ENCODE data around the gene FBXO24. TPM values are rescaled to one million over a fixed set of nuclear protein-coding genes. Genes with fewer than 3 reads are reported as not detected.

FBXO24 gene
- total RNA-seq, 1 donor from 2014 or later, result 1.2 TPM

DNA sequence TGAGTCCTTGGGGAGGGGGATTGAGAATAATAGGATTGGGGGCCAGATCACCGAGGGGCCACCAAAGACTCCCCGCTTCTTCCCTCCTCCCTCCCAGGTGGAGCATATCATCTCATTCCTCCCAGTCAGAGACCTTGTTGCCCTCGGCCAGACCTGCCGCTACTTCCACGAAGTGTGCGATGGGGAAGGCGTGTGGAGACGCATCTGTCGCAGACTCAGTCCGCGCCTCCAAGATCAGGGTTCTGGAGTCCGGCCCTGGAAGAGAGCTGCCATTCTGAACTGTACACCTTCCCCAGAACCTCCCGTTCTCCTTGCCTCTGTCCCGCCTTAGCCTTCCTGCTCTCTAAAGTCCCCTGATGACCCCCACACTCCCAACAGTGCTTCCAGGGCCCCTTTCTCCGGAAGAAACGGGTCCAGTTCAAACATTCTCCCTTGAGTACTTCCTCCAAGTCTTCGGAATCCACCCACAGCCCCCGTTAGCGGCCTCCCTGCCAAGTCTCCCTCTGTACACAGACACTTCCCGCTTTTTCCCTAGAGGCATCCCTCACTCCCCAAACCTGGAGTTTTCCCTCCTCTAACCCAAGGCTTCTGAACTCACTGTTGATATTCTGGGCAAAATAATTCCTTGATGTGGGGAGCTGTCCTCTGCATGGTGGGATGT lies 4.1 kb downstream of the FBXO24 start:
- DNase-seq, result peak; percentile 60

DNA sequence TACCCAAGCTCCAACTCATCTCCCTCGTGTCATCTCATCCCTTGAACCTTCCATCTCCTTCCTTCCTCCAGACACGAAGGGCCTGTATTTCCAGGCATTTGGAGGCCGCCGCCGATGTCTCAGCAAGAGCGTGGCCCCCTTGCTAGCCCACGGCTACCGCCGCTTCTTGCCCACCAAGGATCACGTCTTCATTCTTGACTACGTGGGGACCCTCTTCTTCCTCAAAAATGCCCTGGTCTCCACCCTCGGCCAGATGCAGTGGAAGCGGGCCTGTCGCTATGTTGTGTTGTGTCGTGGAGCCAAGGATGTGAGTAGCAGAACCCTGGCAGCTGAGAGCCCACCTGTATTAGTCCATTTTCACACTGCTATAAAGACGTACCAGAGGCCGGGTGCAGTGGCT lies 5.5 kb downstream of the FBXO24 start:
- no peak for DNase-seq

DNA sequence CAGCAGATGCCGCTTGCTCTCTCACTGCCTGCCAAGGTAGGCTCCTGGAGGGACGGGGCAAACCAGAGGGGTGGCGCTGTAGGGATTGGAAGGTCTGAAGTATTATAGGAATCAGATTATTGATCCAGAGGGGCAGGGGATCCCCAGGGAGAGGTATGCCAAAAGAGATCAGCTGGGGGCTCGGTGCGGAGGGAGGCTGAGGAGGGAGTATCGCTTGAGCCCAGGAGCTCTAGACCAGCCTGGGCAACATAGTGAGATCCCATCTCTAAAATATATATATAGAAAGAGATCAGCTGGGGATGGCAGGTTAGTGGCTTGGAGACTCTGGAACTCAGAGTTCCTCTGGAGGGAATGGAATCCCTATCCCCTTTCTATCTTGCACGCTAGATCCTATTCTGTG lies 9.1 kb downstream of the FBXO24 start:
- DNase-seq, result no peak

DNA sequence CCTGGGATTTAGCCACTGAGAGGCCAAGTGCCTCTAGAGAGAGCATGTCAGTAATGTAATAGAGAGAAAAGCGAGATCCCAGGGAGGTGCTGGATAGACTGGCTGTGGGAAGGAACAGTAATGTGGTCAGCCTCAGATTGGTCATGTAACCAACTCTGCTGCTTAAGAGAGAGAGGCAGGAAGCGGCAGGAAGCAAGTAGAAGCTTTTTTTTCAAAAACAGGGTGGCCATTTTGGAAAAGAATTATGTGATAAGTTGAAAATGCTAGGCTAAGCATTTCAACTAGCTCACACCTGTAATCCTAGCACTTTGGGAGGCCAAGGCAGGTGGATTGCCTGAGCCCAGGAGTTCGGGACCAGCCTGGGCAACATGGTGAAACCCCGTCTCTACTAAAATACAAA lies 12.3 kb downstream of the FBXO24 start:
- DNase-seq, result no peak

DNA sequence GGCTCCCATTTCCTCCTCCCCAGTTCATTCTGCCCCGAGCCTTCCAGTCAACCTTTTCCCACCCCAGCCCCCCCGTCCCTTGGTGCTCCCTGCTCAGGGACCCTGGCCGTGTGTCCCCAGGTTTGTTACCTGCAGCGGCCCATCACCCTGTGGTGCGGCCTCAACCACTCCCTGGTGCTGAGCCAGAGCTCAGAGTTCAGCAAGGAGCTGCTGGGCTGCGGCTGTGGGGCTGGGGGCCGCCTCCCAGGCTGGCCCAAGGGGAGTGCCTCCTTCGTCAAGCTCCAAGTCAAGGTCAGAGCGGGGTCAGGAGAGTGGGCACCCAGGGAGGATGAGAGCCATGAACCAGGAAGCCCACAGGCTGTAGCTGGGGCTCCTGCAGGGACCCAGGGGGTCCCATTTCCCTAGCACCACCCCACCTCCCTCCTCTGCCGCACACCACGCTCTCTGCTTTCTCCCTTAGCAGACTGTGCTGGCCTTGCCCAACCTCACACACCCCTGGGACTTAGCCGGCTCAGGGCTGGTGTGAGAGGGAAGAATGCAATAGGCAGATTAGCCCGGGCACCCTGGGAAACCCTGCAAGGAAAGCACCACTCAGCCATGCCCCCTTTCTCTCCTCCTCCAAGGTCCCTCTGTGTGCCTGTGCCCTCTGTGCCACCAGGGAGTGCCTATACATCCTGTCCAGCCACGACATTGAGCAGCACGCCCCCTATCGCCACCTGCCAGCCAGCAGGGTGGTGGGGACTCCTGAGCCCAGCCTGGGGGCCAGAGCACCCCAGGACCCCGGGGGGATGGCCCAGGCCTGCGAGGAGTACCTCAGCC lies 14.0 kb downstream of the FBXO24 start:
- DNase-seq, result no peak

DNA sequence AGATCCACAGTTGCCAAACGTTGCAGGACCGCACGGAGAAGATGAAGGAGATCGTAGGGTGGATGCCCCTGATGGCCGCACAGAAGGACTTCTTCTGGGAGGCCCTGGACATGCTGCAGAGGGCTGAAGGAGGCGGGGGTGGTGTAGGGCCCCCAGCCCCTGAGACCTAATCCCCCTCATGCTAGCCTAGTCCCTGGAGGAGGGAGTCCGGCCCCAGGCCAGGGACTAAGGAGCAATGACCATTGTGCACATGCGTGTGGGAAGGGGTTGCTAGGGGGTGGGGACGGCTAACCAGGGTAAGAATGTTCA lies 14.6 kb downstream of the FBXO24 start:
- DNase-seq, result no peak

DNA sequence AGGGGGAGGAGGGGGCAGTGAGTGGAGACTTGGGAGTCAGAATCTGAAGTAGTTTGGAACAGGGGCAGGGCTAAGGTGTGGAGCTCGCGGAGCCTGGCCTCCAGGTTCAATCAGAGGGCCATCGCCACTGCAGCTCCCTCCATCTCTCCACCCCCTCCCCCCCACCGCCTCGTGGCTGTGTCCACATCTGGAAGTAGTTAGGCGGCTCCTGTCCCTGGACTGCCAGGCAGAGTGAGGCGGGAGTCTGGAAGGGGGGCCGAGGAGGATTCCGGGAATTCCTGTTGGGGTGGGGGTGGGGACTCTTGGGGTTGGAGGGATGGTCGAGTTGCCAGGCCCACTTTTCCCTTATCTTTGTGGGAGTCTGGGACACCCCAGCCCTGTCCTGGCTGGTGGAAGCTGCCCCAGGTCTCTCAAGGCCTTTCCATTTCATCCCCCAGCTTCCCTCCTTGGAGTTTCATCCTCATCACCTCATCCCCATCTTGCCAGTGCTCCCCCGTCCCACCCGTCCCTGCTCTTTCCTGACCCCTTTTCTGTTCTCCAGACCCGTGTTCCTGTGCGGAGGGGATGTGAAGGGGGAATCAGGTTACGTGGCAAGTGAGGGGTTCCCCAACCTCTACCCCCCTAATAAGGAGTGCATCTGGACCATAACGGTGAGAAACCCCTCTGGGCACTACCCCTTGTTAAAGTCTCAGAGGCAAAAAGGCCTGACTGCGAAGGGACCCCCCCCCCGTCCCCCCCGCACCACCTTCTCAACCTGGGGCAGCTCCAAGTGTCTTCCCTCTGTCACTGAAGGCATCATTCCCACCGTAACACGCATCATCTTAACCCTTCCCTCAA lies 17.0 kb downstream of the FBXO24 start:
- DNase-seq, result peak; percentile 85

DNA sequence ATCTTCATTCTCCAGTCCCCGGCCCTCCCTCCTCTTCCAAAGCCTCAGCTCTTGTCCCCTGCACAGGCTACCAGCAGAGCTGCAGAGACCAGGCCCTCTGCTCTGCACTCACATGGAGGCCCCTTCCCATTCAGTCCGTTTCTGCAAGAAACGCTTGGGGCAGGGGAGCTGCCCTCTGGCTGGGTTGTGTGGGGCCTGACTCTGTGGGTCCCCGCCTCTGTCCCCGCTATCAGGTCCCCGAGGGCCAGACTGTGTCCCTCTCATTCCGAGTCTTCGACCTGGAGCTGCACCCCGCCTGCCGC lies 17.5 kb downstream of the FBXO24 start:
- peak; percentile 30 for DNase-seq

DNA sequence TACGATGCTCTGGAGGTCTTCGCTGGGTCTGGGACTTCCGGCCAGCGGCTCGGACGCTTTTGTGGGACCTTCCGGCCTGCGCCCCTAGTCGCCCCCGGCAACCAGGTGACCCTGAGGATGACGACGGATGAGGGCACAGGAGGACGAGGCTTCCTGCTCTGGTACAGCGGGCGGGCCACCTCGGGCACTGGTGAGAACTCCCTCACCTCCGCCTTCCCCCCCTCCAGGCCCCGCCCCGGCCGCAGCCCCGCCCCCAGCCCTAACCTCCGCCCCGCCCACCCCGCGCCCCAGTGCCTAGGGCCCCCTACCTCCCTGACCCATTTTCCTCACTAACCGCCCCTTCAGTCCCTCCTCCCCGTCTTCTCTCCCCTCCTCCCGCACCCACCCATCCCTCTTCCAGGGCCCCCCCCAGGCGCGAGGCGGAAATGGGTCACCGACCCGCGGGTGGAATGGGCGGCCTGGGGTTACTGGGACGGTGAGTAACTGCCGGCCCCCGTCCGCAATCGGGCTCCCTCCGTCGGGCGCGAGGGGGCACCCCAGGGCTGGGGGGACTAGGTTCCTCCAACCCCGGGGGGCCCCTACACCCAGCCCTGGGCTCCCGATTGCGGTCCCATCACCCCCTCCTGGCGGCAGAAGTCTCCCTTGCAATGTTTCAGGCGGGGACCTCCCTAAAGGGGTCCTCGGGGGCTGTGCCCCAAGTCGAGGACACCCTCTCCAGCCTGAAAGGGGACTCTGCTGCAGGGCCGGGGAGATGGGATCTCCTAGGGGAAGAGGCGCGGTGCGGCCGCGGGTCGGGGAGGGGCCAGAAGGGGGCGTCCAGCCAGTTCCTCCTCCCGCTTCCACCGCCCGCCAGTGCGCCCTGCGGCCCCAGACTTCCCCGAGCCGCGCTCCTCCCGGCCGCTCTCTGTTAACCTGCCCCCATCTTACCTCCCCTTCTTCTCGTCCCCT lies 18.2 kb downstream of the FBXO24 start:
- DNase-seq, result peak; percentile 79

DNA sequence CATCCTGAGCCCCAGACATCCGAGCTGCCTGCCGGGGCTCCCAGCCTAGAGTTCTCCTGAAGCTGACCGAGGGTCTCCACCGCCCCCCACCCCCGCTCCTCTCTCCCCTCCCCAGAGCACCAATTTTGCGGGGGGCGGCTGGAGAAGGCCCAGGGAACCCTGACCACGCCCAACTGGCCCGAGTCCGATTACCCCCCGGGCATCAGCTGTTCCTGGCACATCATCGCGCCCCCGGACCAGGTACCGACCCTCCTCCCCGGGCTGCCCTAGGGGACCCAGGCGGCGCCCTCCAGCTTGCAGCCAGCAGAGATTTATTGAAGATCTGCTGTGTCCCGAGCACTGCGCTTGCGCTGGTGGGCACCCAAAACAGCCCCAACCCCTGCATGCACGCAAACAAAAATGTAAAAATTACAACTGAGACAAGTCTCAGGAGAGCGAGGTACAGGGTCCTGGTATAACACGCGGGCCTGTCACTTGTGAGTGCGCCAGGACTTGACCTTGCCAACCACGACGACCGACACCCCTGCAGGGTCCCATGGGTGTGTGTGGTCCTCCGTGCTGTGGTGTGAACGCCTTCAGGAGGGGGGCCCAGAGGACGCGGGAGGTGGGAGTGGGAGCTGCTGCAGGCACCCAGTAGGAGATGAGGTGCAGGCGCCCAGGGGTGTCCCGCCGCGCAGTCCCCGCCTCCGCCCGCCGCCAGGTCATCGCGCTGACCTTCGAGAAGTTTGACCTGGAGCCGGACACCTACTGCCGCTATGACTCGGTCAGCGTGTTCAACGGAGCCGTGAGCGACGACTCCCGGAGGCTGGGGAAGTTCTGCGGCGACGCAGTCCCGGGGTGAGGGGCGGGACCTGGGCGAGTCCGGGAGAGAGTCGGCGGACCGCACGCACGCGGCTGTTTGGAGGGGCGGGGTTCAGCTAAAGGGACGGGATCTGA lies 19.1 kb downstream of the FBXO24 start:
- peak; percentile 28 for DNase-seq

DNA sequence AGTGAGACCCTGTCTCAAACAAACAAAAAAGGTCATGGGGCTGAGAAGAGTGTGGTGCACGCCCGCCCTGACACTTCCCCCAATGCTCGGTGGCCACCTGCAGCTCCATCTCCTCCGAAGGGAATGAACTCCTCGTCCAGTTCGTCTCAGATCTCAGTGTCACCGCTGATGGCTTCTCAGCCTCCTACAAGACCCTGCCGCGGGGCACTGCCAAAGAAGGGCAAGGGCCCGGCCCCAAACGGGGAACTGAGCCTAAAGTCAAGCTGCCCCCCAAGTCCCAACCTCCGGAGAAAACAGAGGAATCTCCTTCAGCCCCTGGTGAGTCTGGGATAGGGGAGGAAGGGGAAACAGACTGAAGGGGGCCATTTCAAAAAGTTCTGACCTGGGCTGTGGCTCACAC lies 20.2 kb downstream of the FBXO24 start:
- no peak for DNase-seq

DNA sequence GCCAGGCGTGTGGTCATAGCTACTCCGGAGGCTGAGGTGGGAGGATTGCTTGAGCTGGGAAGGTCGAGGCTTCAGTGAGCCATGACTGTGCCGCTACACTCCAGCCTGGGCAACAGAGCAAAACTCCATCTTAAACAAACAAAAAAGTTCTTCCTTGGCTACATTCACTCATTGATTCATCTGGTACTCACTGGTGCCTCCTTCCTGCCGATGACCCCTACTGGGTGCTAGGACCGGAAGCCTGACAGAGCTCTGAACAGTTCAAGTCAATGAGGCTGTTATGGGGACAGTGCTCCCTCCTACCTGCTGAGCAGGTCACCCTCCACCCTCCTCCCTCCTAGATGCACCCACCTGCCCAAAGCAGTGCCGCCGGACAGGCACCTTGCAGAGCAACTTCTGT lies 21.0 kb downstream of the FBXO24 start:
- DNase-seq, result no peak

DNA sequence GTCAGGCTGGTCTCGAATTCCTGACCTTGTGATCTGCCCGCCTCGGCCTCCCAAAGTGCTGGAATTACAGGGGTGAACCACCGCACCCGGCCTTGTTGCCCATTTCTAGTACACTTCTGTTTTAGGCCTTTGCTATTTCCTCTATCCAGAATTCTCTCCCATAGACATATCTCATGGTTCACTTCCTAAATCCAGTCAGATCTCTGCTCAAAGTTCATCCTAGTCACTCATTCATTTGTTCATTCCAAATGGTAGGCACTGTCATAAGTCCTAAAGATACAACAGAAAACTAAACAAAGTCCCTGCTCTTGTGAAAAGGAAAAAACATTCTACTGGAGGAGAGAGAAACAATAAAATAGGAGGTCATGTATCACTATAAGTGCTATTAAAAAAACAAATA lies 23.8 kb downstream of the FBXO24 start:
- no peak for DNase-seq

DNA sequence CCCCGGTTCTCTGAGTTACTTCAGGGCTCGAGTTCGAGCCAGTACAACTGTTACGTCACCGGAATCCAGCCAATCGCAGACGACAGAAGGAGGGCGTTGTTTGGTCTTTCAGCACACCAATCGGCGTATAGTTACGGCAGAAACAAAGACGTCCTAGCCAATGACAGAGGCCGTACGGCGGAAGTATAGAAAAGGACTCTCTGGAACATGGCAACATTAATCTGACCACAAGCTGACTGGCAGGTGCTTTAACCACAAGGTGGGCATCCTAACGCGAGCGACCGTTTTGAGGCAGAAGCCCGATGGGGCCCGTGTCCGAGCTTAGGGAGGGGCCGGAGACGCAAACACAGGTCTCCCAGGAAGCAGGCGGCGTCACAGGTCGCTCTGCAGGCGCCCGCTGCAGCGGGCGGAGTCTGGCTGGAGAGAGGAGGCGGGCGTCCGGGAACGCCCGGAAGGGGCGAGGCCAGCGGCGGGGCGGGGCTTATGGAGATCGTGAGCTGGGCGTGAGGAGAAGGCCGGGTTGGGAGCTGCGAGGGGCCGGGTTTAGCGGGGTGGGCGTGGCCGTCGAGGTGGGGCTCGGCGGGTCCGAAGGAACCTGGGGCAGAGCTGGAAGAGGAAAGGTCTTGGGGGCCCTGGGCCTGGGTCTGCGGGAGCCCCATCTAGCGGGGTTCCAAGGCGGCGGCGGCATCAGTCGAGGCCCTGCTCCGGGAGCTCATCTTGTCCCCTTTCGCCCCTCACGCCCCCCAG lies 26.0 kb downstream of the FBXO24 start, which contains the start of gene MOSPD3:
MOSPD3 (plus strand) TSS at position 558 of the 747 bp plus-strand sequence. CDS start 252 bp downstream, outside the sequence.
- DNase-seq, result peak; percentile 100

DNA sequence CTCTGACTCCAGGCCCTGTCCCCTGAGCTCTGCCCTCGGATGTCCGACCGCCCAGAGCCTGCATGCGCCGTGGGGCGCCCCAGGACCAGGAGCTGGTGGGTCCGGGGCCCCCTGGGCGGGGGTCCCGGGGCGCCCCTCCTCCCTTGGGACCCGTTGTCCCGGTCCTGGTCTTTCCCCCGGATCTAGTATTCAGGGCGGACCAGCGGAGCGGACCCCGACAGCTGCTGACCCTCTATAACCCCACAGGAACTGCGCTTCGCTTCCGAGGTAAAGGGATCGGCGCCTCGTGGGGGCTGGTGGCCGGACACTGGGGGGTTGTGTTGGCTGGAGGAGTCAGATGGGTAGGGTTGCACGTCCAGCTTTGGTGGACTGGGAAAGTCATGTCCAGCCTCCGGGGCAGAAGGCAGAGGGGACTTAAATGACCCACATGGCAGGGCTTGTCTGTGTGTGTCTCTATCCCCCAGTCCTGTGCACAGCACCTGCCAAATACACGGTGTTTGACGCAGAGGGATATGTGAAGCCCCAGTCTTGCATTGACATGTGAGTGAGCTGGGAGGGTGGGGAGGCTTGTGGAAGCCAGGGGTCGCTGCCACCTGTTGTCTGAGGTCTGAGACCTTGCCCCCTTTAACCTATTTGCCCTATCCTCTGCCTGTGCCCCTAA lies 26.7 kb downstream of the FBXO24 start:
- peak; percentile 37 for DNase-seq

DNA sequence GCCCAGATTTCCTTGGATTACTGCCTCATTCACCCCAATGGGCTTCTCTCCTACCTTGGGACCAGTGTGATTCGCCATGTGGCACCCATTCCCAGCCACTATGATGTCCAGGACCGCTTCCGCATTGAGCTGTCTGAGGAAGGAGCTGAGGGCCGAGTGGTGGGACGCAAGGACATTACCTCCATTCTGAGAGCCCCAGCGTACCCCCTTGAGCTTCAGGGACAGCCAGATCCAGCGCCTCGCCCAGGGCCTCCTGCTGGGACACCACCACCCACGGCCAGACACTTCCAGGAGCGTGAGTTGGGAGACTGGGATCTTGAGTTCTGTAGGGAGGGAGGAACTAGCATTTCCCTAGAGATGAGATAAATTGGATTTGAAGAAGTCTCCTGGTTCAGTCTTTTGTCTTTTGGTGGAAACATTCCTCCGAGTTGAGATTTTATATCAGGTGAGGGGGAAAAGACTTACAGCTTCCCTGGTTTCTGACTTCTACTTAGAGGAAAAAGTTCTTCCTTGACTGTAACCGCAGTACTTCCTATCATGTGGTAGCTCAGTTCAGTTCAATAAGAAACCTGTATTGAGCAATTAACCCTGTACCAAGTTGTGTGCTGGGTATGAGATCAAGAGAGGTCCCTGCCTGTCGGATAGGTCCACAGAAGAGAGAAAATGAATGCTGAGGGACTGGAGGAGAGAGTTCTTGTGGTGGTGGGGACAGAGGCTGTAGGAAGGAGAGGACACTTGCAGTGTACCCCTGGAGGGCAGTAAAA lies 27.5 kb downstream of the FBXO24 start:
- no peak for DNase-seq

DNA sequence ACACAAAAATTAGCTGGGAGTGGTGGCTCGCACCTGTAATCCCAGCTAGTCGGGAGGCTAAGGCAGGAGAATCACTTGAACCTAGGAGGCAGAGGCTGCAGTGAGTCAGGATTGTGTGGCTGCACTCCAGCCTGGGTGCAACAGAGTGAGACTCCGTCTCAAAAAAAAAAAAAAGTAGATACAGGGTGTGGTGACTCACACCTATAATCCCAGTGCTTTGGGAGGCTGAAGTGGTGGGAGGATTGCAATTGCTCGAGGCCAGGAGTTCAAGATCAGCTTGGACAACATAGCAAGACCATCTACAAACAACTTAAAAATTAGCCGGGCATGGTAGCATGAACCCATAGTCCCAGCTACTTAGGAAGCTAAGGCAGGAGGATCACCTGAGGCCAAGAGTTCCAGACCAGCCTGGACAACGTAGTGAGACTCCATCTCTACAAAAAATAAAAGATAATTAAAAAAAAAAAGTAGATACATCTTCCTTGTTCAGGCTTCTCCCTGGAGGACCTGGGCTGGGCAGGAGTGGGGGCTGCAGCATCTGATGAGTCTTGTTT lies 28.3 kb downstream of the FBXO24 start:
- no peak for DNase-seq

DNA sequence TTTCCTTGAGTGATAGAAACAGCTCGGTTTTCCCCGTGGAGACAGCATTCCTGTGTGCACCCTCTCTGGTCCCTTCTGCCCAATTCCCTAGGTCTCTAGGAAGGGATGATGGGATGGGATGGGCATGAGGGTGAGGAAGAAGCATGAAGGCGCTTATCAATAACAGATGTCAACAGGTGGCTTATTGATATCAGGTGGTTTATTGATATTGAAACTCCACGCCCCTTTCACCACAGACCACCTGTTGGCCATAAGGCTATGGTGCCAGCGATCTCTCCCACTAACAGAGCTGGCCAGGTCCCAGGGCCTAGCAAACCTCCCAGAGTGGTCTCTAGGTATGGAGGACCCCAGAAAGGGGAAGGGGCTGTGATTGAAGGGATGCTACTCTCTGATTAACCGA lies 34.1 kb downstream of the FBXO24 start:
- no peak for DNase-seq

All from tongue (tissue), 2 donors.